ENCODE measurements around the gene IMMP2L.

The IMMP2L gene

GRCh38 chr7:111137296-111138192 lies 424.7 kb downstream of the IMMP2L start:
- no peak for DNase-seq (ENCODE audit: extremely low read depth, low read depth)
- TF ChIP-seq CTCF (IDR thresholded peaks at IDR 0.05; ENCODE audit: low read depth, low read length): no peak

- DNase-seq (ENCODE audit: extremely low read depth, low read depth): no peak
- TF ChIP-seq CTCF (IDR thresholded peaks at IDR 0.05; ENCODE audit: low read depth, low read length): no peak
These were observed 429.5 kb downstream of the IMMP2L start for GRCh38 chr7:111132833-111133232.

- no peak for DNase-seq (ENCODE audit: extremely low read depth, low read depth)
- TF ChIP-seq CTCF (IDR thresholded peaks at IDR 0.05; ENCODE audit: low read depth, low read length): no peak
These were observed 432.9 kb downstream of the IMMP2L start for GRCh38 chr7:111129435-111129834.

GRCh38 chr7:111126987-111127386 lies 435.3 kb downstream of the IMMP2L start:
- no peak for TF ChIP-seq CTCF (IDR thresholded peaks at IDR 0.05; ENCODE audit: low read depth, low read length)
- DNase-seq (ENCODE audit: extremely low read depth, low read depth): no peak

- no peak for TF ChIP-seq CTCF (IDR thresholded peaks at IDR 0.05; ENCODE audit: low read depth, low read length)
- DNase-seq (ENCODE audit: extremely low read depth, low read depth): no peak
These were observed 446.3 kb downstream of the IMMP2L start for GRCh38 chr7:111115966-111116365.

GRCh38 chr7:111113263-111114017 lies 448.9 kb downstream of the IMMP2L start:
- no peak for TF ChIP-seq CTCF (IDR thresholded peaks at IDR 0.05; ENCODE audit: low read depth, low read length)

GRCh38 chr7:111112439-111112838 lies 449.9 kb downstream of the IMMP2L start:
- no peak for TF ChIP-seq CTCF (IDR thresholded peaks at IDR 0.05; ENCODE audit: low read depth, low read length)
- DNase-seq (ENCODE audit: extremely low read depth, low read depth): no peak

More at GRCh38 chr7:111113263-111114017, 448.9 kb downstream of the IMMP2L start:
- DNase-seq (ENCODE audit: extremely low read depth, low read depth): no peak
